ENCODE measurements around the gene ERC2. TPM values are rescaled to one million over a fixed set of nuclear protein-coding genes. Genes with fewer than 3 reads are reported as not detected.

The ERC2 gene
- polyA plus RNA-seq, 3 donors from 2014 or later, result not detected

DNA sequence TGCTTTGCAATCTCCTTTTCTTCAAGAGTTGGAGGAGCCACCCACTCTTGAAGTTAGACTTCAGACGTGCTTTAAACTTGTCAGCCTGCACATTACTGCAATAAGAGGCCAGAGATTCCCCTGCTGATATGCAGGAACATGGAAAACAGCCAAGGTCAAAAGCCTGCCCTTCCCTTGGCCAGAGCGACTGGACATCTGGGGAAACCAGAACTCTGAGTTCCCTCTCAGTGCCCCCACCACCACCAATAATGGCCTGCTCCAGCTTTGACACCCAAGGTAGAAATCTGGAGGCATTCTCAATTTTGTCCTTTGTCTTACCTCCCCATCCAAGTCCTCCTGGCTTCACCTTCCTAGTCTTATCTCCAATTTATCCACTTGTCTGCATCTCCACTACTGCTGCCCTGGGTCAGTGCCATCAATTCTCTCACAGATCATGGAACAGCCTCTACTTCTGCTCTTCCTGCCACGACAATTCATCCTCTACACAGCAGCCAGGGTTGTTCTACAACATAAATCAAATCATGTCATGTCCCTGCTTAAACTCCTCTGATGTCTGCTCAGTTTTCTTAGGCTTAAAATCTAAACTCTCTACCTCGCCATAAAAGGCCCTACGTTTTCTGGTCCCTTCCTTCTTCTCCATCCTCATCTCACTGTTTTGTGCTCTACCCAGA lies 789.6 kb downstream of the ERC2 start:
- Mint-ChIP-seq H3K4me3 (no peak overlapping the region), H3K4me1 (no peaks in the 10 kb centered on the region), H3K27ac (no peak overlapping the region), H3K36me3 (no peaks in the 10 kb centered on the region), H3K9me3 (peaks cover 0 to 4% (median 2%) of the 10 kb centered on the region in 6 donors), H3K27me3 (ENCODE audit: low read depth in 3 of 3) (peaks cover 0 to 2% (median 1%) of the 10 kb centered on the region in 3 donors)
- no peak for DNase-seq

DNA sequence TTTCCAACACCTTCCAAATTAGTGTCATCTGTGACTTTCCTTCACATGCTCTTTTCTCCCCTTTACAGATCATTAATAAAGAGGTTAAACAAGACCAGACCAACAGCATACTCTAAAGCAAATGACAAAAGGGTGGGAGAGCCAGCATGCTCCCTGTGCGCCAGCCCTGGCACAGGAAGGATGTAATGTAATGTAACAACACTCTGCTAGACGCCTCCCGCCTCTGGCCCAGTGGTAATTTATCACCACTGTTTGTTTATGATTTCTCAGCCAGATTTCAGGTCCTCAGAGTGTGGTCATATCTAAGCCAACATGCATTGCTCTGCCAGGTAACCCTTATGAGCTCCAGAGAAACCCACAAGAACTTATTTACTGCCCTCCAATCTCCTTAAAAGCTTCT lies 791.6 kb downstream of the ERC2 start:
- DNase-seq, result no peak
- H3K36me3 Mint-ChIP-seq, result no peaks in the 10 kb centered on the region
- no peaks in the 10 kb centered on the region for H3K4me1 Mint-ChIP-seq
- H3K4me3 Mint-ChIP-seq, result no peak overlapping the region
- peaks cover 0 to 4% (median 2%) of the 10 kb centered on the region in 6 donors for H3K9me3 Mint-ChIP-seq
- no peaks in the 10 kb centered on the region for H3K27me3 Mint-ChIP-seq (ENCODE audit: low read depth in 3 of 3)
- H3K27ac Mint-ChIP-seq, result no peak overlapping the region

DNA sequence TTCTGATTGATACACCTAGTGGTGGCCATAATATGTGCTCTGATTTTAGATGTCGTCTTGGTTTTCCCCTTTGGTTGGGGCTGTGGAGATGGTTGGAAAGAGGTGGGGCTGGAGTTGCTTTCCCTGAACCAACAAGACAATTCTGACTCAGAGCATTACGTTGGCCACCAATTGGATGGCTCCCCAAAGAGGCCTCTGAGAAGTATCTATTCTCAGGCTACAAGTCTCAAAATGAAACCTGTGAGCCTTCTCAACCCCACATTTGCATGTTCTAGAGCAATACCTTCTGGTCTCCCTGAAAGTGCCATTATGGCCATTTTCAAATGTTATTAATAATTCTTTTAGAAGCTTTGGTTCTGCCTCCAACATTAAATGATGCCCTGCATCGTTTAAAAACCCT lies 792.8 kb downstream of the ERC2 start:
- Mint-ChIP-seq H3K27ac (no peak overlapping the region), H3K36me3 (no peaks in the 10 kb centered on the region), H3K27me3 (ENCODE audit: low read depth in 3 of 3) (no peaks in the 10 kb centered on the region), H3K9me3 (peaks cover 0 to 4% (median 2%) of the 10 kb centered on the region in 6 donors), H3K4me3 (no peak overlapping the region), H3K4me1 (no peaks in the 10 kb centered on the region)
- no peak for DNase-seq

DNA sequence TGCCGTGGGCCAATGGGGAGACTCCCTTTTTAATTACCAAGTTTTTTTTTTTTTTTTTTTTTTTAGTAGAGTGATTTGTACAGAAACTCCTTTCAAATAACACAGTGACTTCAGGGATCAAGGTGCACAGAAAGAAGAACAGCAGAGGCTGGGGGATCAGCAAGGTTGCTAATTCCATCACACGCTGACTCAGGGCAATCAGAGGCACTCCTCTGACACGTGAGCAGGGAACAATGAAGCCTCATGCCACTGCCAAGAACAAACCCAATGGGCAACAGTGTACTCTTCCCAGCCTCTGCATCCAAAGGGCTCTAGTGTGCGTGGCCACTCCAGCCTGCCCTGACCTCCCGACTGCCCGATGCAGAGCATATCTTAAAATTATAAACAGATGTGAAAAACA lies 794.5 kb downstream of the ERC2 start:
- Mint-ChIP-seq H3K27me3 (ENCODE audit: low read depth in 3 of 3) (no peaks in the 10 kb centered on the region), H3K4me3 (no peak overlapping the region), H3K9me3 (peaks cover 0 to 8% (median 2%) of the 10 kb centered on the region in 6 donors), H3K36me3 (no peaks in the 10 kb centered on the region), H3K4me1 (no peaks in the 10 kb centered on the region), H3K27ac (no peak overlapping the region)
- no peak for DNase-seq

DNA sequence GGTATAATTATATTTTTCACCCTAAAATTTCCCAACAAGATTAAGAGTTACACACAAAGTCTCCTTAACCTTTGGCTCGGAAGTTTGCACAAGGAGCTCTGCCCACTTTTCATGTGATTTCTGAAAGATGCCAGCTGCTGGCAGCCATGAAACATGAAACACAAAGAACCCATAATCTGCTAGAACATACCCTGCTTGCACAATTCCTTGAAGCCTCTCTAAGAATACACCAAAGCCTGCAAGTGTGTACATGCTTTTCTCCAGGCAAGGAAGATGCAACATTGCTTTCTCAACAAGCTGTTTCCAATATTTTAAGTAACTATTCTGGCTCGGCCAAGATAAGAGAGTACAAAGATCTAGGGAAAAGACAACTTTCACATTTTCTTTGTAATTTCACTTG lies 799.1 kb downstream of the ERC2 start:
- H3K9me3 Mint-ChIP-seq, result peaks cover 0 to 12% (median 0%) of the 10 kb centered on the region in 6 donors
- H3K4me1 Mint-ChIP-seq, result no peaks in the 10 kb centered on the region
- H3K36me3 Mint-ChIP-seq, result no peaks in the 10 kb centered on the region
- no peak overlapping the region for H3K27ac Mint-ChIP-seq
- no peak overlapping the region for H3K4me3 Mint-ChIP-seq
- no peak for DNase-seq
- no peaks in the 10 kb centered on the region for H3K27me3 Mint-ChIP-seq (ENCODE audit: low read depth in 3 of 3)

DNA sequence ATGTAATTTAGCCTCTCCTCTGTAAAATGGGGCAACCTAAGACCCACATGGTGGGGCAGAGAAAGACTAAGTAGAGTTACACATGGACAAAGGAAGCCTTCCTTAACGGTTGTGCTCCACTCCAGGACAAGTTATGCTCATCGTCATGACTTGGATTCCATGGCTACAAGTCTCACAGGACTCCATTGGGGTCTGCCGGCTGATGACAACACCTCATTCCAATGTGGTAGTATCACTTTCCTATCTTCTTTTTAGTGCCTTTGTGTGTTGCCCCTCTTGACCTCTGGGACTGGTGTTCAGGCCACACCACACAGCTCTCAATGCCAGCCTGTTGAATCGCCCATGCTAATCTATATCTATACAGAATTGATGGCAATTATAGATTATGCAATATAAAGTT lies 799.9 kb downstream of the ERC2 start:
- no peaks in the 10 kb centered on the region for H3K27me3 Mint-ChIP-seq (ENCODE audit: low read depth in 3 of 3)
- no peak overlapping the region for H3K27ac Mint-ChIP-seq
- no peak overlapping the region for H3K4me3 Mint-ChIP-seq
- no peaks in the 10 kb centered on the region for H3K4me1 Mint-ChIP-seq
- H3K9me3 Mint-ChIP-seq, result peaks cover 0 to 12% (median 0%) of the 10 kb centered on the region in 6 donors
- no peaks in the 10 kb centered on the region for H3K36me3 Mint-ChIP-seq
- DNase-seq, result no peak

DNA sequence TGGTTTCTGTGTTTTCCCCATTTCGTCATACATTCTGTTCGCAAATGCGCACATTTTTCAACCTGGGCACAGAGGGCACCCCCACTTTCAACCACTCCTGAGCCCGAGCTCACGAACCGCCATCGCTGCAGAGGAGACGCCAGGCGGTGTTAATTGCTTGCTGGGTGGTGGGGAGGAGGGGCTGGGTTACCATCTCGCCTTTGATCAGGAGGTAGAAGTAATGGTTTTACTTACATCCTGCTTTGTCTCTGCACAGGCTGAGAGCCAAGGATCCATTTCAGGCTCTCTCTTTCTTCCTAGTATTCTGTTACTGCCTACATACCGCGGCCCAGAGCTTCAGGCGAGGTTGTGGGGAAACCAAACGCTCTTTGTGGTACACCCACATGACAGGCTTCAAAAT lies 803.9 kb downstream of the ERC2 start:
- DNase-seq, result no peak
- Mint-ChIP-seq H3K27me3 (ENCODE audit: low read depth in 3 of 3) (peaks cover 0 to 3% (median 2%) of the 10 kb centered on the region in 3 donors), H3K9me3 (peaks cover 0 to 9% (median 2%) of the 10 kb centered on the region in 6 donors), H3K27ac (no peak overlapping the region), H3K4me1 (no peaks in the 10 kb centered on the region), H3K36me3 (no peaks in the 10 kb centered on the region), H3K4me3 (no peak overlapping the region)

DNA sequence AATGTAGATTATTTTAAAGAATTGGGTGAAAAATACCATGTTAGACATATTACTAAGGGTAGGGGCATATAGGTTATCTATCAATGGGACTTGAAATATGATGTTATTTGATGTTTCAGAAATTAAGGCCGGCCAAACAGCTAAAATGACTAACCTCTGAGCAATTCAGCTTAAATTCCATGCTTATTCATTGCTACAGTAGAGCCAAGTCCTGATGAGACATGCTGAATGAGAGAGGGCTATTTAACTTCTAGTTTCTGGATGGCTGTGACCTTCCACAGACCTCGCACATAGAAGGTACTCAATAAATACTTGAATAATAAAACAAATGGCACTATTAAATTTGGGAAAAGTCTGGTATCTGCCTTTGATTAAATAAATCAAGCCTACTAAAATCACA lies 805.6 kb downstream of the ERC2 start:
- H3K27me3 Mint-ChIP-seq (ENCODE audit: low read depth in 3 of 3), result peaks cover 0 to 3% (median 3%) of the 10 kb centered on the region in 3 donors
- DNase-seq, result no peak
- H3K4me1 Mint-ChIP-seq, result no peaks in the 10 kb centered on the region
- H3K36me3 Mint-ChIP-seq, result no peaks in the 10 kb centered on the region
- no peak overlapping the region for H3K27ac Mint-ChIP-seq
- H3K4me3 Mint-ChIP-seq, result no peak overlapping the region
- H3K9me3 Mint-ChIP-seq, result peaks cover 0 to 13% (median 4%) of the 10 kb centered on the region in 6 donors

DNA sequence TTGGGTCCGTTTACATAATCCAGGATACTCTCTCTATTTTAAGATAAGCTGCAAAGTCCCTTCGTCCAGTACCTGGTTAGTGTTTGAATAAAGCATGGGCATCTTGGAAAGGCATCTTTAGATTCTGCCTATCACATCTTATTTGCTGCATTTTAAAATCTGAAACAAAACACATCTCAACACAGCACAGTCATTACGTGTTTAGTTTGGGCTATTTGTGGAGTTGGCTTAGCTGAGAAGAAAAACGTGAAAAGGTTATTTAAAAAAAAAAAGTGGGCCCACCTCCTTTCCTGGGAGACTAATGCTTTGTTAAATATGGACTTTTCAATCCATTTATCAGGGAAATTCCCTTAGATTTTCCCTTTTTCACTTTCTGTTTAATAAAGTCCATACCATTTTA lies 806.7 kb downstream of the ERC2 start:
- peaks cover 0 to 4% (median 3%) of the 10 kb centered on the region in 3 donors for H3K27me3 Mint-ChIP-seq (ENCODE audit: low read depth in 3 of 3)
- H3K4me3 Mint-ChIP-seq, result no peak overlapping the region

DNA sequence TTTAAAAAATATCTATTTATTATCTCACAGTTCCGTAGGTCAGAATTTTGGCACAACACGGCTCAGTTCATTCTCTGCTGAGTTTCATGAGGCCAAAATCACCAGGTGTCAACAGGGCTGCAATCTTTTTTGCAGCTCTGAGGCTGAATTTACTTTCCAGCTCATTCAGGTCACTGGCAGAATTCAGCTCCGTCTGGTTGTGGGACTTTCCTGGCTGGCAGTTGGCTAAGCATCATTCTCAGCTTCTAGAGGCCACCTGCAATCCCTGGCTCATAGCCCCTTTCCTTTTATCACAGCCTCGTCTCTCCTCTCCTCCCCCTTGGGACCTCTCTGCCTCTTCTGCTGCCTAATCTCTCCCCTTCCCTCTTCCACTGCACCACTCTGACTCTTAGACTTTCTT lies 807.1 kb downstream of the ERC2 start:
- Mint-ChIP-seq H3K36me3 (no peaks in the 10 kb centered on the region), H3K9me3 (peaks cover 0 to 13% (median 3%) of the 10 kb centered on the region in 6 donors), H3K27ac (no peak overlapping the region), H3K4me3 (no peak overlapping the region), H3K27me3 (ENCODE audit: low read depth in 3 of 3) (peaks cover 0 to 4% (median 3%) of the 10 kb centered on the region in 3 donors), H3K4me1 (no peaks in the 10 kb centered on the region)
- no peak for DNase-seq

More for the DNA sequence above, 806.7 kb downstream of the ERC2 start:
- H3K9me3 Mint-ChIP-seq, result peaks cover 0 to 13% (median 4%) of the 10 kb centered on the region in 6 donors
- DNase-seq, result no peak
- H3K4me1 Mint-ChIP-seq, result no peaks in the 10 kb centered on the region
- H3K36me3 Mint-ChIP-seq, result no peaks in the 10 kb centered on the region
- H3K27ac Mint-ChIP-seq, result no peak overlapping the region

DNA sequence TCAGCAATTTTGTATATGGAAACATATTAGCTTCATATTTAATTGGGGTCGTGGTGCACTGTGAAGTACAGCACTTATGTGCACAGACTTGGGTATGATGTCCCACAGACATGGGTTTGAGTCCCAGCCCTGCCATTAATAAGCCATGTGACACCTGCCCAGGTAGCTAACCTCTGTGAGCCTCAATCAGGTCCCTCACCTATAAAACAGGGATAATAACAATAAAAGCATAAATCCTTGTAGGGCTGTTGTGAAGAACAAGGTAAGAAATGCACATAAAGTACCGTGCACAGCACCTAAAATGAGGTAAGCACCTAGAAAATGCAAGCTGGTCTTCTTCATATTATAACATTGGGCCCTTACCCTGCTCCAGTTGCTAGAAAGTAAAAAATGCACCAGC lies 807.6 kb downstream of the ERC2 start:
- Mint-ChIP-seq H3K9me3 (peaks cover 0 to 13% (median 2%) of the 10 kb centered on the region in 6 donors), H3K27me3 (ENCODE audit: low read depth in 3 of 3) (peaks cover 0 to 4% (median 3%) of the 10 kb centered on the region in 3 donors), H3K4me3 (no peak overlapping the region), H3K36me3 (no peaks in the 10 kb centered on the region), H3K27ac (no peak overlapping the region), H3K4me1 (no peaks in the 10 kb centered on the region)
- DNase-seq, result no peak

DNA sequence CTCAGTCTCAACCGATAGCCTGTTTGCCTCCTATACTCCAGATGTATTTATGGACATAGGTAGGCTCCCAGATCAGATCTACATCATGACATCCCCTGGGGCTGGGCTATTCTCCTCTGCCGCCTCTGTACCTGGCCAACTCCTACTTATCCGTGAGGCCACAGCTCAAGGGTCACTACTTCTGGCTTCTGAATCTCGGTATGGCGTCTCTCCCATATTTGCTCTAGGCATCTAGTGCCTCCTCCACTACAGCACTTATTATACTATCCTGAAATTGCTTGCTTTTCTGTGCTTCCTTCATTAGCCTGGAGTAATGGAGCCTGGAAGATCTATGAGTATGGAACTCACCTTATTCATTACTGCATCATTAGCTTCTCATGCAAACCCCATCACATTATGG lies 808.6 kb downstream of the ERC2 start:
- Mint-ChIP-seq H3K27ac (no peak overlapping the region), H3K27me3 (ENCODE audit: low read depth in 3 of 3) (peaks cover 0 to 4% (median 3%) of the 10 kb centered on the region in 3 donors), H3K4me1 (no peaks in the 10 kb centered on the region), H3K4me3 (no peak overlapping the region), H3K9me3 (peaks cover 0 to 9% (median 2%) of the 10 kb centered on the region in 6 donors), H3K36me3 (no peaks in the 10 kb centered on the region)
- DNase-seq, result no peak

DNA sequence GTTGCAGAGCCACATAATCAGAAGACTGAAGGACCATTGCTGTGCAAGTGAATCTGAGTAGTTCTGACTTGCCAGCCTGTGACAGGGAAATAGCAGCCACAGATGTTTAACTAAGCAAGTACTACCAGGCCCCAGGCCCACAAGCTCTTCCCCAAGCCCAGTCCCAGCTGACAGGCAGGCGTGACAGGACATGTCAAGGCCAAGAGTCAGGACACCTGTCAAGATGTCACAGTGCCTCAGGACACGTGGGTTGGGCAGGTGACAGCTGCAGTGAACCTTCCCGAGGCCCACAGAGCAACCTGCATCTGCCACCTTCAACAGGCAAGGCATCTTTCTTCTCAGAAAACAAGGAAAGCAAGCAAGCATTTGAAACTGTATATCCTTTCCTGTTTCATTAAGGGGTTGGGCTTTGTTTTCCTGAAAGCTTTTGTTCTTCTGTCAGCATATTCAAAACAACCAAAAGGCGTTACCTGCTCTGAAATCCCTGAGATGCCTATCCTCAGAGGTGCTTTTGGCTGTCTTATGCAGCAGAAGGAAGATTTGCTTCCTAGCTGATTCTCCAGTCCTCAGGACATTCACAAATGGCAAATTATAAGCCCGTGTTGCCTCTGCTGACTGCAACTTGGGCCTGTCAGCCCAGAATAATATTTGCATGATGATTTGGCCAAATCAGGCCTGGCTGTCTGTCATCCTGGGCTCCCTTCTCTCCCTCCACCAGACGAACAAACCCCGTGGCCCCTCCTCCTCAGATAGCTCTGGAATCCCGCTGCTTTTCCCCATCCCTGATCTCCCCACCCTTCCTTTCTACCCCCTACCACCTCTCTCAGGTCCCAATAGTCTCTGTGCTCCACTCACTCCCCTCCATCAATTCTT lies 809.3 kb downstream of the ERC2 start:
- H3K4me3 Mint-ChIP-seq, result no peak overlapping the region

DNA sequence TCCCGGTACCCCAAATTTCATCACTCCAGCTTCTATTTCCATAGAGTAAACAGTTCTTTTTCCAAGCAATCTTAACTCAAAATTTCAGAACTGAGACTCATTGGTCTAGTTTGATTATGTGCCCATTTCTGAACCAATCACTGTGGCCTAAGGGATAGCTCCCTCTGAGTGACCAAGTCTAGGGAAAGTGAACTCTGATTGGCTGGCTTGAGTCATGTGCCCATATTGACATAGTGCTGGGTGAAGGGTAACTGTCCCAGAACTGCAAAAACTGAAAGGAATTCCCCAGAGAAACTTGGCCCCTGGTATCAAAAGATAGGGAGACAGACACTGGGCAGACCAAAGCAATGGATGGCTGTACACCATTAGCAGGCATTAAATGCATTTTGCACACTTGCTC lies 810.0 kb downstream of the ERC2 start:
- Mint-ChIP-seq H3K27ac (no peak overlapping the region), H3K4me3 (no peak overlapping the region), H3K4me1 (no peaks in the 10 kb centered on the region), H3K36me3 (no peaks in the 10 kb centered on the region), H3K27me3 (ENCODE audit: low read depth in 3 of 3) (peaks cover 3 to 4% (median 4%) of the 10 kb centered on the region in 3 donors), H3K9me3 (peaks cover 0 to 9% (median 2%) of the 10 kb centered on the region in 6 donors)
- no peak for DNase-seq

More for the DNA sequence above, 809.3 kb downstream of the ERC2 start:
- no peaks in the 10 kb centered on the region for H3K4me1 Mint-ChIP-seq
- DNase-seq, result no peak
- peaks cover 0 to 9% (median 2%) of the 10 kb centered on the region in 6 donors for H3K9me3 Mint-ChIP-seq
- no peaks in the 10 kb centered on the region for H3K36me3 Mint-ChIP-seq
- H3K27ac Mint-ChIP-seq, result no peak overlapping the region
- H3K27me3 Mint-ChIP-seq (ENCODE audit: low read depth in 3 of 3), result peaks cover 3 to 4% (median 4%) of the 10 kb centered on the region in 3 donors
